Measurements from ENCODE around the gene CCNI2.

The CCNI2 gene

DNA sequence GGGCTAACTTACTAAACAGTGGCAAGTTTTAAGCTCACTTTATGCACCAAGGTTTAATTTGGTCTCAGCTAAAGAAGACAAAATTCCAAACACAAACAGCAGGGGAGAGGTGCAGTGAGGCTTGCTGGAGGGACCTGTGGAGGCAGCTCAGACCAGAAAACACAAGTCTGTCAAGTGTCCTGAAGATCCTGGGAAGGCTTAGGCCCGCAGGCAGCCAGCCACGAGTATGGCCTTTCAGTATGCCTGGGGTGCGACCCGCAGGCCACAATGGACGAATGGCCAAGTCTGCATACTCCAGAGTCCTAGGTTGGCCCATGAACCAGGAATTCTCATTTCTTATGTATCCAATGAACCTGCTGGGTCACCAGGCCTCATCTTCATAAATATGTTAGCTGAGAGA is 9.3 kb downstream of the CCNI2 start:
- peaks cover 31% of the 10 kb centered on the region for H3K4me1 Mint-ChIP-seq (ENCODE audit: low read depth)
- no peak overlapping the region for H3K4me3 Mint-ChIP-seq

DNA sequence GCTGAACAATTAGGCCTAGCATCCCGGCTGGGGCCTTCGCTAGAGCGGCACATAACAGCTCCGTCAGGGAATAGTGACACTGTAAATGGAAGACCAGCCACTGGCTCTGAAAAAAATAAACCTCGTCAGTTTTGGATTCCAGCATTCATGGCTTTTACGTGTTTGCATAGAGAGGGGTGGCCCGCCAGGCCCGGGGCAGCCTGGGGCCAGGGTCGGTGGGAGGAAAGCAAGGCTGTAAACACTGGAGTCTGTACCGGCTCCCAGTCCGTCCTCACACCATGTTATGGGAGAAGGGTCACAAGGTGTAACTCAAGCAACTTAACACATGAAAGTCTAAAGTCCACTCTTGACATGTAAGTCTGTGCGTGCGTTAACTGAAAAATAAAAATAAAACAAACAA is 11.2 kb downstream of the CCNI2 start:
- H3K27me3 Mint-ChIP-seq (ENCODE audit: low read depth) = no peaks in the 10 kb centered on the region
- no peaks in the 10 kb centered on the region for H3K9me3 Mint-ChIP-seq
- H3K36me3 Mint-ChIP-seq (ENCODE audit: low read depth) = peaks cover 17% of the 10 kb centered on the region
- peaks cover 15% of the 10 kb centered on the region for H3K4me1 Mint-ChIP-seq (ENCODE audit: low read depth)
- no peak overlapping the region for H3K27ac Mint-ChIP-seq
- H3K4me3 Mint-ChIP-seq = no peak overlapping the region

More for the DNA sequence above, 9.3 kb downstream of the CCNI2 start:
- Mint-ChIP-seq H3K27ac (no peak overlapping the region), H3K27me3 (ENCODE audit: low read depth) (no peaks in the 10 kb centered on the region), H3K9me3 (no peaks in the 10 kb centered on the region), H3K36me3 (ENCODE audit: low read depth) (peaks cover 23% of the 10 kb centered on the region)

DNA sequence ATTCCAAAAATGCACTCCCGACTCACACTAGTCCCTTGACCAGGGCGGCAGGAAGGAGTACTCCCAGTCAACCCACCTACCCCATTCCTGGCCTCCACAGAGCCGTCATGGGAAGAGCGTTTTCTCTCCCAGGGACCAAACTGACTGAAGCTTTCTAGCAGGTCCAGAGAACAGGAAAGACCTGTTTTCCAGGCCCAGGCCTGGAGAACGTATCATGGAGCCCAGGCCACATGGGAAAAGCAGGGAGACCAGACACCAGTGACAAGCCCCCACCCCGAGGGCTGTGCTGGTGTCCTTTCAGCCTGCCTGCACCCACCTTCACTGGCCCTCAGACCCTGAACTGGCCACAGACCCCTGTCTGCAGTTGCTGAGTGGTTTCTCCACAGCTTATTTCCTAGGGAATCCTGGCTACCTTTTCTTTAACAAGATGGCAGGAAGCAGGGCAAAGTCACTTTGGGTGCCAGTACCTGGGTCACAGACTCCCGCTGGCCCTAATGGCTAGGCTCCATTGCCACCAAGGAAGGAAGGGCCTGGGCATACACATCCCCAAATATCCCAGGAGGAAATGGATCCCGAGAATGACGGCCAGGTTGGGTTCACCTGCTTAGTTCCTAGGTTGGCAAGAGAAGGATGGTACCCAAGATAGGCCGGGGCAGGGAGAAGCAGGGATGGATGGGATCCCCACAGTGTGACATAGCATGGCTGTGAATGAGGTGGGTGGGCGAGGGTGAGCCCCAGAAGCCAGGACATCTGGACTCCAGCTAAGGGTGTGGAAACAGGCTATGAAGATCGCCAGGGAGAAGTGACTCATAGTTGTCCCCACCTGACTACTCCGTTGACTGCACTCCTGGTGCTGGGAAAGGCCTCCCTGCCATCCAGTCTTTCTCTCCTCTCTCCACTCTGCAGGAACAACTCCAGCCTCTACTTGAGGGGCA is 12.2 kb downstream of the CCNI2 start:
- Mint-ChIP-seq H3K27me3 (ENCODE audit: low read depth) (no peaks in the 10 kb centered on the region), H3K4me1 (ENCODE audit: low read depth) (peaks cover 11% of the 10 kb centered on the region), H3K36me3 (ENCODE audit: low read depth) (peaks cover 17% of the 10 kb centered on the region), H3K9me3 (no peaks in the 10 kb centered on the region), H3K4me3 (no peak overlapping the region), H3K27ac (no peak overlapping the region)

DNA sequence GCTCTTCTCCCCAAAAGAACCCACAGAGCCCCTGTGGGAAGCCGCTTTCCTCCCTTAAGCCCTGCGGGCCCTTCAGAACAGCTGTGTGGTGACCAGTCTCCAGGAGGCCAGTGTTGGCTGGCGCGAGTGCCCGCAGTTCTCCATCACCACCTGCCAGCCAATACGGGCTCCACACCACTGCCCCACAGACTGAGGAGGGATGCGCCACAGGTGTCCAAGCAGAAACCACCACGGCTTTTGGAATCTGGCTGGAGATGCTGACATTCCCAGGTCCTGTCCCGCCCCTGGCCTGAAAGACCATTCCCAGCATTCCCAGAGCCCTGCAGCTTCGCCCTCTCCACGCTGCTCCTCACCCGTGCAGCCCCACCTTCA is 12.8 kb downstream of the CCNI2 start:
- no peak overlapping the region for H3K27ac Mint-ChIP-seq
- peaks cover 17% of the 10 kb centered on the region for H3K36me3 Mint-ChIP-seq (ENCODE audit: low read depth)
- peaks cover 5% of the 10 kb centered on the region for H3K4me1 Mint-ChIP-seq (ENCODE audit: low read depth)
- H3K4me3 Mint-ChIP-seq = no peak overlapping the region
- no peaks in the 10 kb centered on the region for H3K27me3 Mint-ChIP-seq (ENCODE audit: low read depth)
- H3K9me3 Mint-ChIP-seq = no peaks in the 10 kb centered on the region

DNA sequence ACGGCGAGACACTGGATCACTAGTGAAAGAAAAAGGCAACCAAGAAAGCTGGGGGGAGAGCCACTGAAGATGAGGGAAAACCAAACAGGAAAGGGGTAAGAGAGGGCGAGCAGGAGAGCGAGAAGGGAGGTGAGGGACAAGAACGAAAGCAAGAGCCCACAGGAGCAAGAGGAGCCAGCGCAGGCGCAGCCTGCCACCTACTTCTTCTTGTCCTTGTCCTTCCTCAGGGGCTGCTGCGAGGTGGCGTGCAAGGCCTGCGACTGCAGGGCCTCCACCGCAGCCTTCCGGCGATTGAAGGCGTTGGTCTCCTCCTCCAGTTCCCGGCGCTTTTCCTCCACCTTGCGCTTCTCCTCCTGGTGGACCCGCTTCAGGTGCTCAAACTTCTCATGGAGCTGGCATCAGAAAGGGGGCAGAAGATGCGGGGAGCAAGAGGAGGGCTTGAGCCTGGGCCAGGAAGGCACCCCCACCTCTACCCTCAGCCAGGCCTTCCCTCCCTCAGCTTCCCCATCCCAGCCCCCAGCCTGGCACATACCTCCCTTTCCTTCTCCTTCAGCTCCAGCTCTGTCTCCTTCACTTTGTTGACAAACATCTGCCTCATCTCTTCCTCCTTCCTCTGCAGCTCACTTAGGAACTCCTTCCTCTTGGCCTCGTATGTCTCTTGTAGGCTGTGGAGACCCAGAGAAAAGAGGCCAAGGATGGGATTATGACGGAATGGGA is 13.5 kb downstream of the CCNI2 start:
- no peaks in the 10 kb centered on the region for H3K27me3 Mint-ChIP-seq (ENCODE audit: low read depth)
- peaks cover 17% of the 10 kb centered on the region for H3K36me3 Mint-ChIP-seq (ENCODE audit: low read depth)
- no peaks in the 10 kb centered on the region for H3K9me3 Mint-ChIP-seq
- peaks cover 2% of the 10 kb centered on the region for H3K4me1 Mint-ChIP-seq (ENCODE audit: low read depth)
- peak overlapping the region; percentile 12 for H3K27ac Mint-ChIP-seq
- H3K4me3 Mint-ChIP-seq = no peak overlapping the region

DNA sequence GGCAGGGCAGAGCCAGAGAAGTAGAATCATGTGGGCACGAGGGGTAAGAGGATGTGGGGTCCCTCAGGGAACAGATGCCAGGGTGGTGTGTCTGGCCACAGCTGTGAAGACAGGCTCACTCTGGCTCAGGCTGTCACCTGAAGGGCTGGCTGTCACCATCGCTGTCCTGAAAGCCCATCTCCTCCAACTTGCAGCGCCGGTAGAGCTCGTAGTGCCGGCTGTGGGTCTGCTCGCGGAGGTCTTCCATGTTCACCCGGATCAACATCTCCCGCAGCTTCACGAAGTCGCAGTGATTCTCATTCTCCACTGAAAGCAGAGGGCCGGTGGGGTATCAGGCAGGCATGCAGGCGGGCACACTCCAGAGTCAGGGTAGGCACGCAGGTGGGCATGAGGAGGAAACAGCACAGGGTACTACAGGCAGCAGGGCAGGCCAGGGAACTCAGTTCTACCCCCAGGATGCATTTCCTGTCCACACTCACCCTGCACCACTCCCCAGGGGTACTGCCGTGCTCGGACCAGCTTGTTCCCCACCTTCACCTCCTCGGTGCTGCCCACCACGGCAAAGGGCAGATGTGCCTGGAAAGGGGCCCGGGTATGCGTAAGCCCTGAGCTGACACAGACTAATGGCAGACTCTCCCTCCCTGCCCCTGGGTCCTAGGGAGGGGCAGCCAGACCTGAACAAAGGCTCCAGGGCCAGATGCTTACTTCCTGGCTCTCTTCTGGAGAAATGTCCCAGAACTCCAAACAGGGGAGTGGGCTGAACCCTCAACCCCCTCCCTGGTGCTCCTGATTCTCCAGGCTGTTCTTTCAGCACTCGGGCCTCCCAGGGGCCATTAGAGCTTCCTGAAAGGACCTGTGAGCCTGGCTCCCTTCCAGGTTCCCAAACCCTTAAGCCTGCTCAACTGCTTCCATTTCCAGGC is 14.4 kb downstream of the CCNI2 start:
- H3K27me3 Mint-ChIP-seq (ENCODE audit: low read depth) = no peaks in the 10 kb centered on the region
- no peaks in the 10 kb centered on the region for H3K9me3 Mint-ChIP-seq
- no peak overlapping the region for H3K4me3 Mint-ChIP-seq
- H3K4me1 Mint-ChIP-seq (ENCODE audit: low read depth) = peaks cover 2% of the 10 kb centered on the region
- H3K36me3 Mint-ChIP-seq (ENCODE audit: low read depth) = peaks cover 14% of the 10 kb centered on the region
- H3K27ac Mint-ChIP-seq = no peak overlapping the region

DNA sequence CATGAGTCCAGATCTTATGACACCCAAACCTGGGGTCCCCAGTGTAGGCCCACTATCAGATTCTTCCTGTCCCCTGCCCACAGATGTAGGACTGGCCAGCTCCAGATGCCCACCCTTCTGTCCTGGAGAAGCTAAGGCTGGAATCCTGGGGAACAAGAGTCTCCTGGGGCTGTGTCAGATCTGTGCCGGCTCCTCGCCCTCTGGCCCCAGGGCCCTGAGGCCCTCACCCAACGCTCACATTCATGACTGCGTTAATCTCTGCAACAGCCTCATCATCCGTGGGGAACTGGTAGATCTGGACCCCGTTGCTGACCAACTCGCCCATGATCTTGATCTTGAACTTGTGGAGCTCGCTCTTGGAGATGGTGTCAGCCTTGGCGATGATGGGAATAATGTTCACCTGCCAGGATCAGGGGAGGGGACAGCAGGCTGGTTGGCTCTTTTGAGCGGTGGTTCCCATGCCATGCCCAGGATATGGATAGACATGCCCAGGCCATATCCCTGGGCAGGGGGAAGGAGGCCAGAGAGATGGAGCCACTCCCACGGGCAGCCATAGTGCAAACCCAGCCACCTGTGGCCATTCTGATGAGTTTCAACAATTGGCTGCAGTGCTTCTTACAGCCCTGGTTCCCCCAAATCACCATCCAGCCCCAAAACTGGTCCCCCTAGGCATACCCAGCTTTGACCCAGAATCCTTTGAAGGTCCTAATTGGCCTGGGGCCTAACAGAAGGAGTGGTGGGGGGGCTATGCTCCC is 15.2 kb downstream of the CCNI2 start:
- Mint-ChIP-seq H3K36me3 (ENCODE audit: low read depth) (peaks cover 14% of the 10 kb centered on the region), H3K4me1 (ENCODE audit: low read depth) (peaks cover 3% of the 10 kb centered on the region)

DNA sequence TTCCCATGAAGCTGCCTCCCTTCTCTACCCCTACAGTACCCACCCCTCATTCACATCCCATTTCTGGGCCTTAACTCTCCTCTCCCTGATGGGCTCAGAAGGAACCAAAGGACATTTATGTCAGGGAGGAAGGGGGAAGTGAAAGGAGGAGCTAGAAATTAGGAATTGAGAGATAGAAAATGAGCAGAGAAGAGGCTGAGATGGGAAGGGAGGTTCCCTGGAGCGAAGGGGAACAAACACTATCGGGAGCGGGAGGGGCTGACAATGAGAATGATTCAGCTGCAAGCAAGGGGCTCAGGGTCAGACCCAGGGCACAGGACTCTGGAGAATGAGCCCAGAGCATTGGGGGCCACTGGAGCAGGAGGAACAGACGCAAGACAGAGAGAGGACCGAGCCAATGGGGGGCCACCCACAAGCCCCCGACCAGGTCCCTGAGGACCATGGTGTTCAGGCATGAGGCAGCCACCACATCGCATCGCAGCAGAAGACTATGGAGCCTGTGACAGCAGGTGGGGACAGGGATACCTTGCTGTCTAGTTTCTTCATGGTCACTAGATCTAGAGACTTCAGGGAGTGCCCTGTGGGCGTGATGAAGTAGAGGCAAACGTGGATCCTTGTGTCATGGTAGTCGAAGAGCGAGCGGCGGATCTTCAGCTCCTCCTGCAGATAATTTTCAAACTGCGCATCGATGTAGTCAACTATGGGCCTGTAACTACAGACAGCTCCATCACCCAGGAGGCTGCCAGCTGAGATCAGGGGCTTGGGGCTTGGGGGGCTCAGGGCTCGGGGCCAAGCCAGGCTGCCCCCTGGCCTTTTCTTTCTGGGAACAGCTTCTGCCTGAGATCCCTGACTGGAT is 16.2 kb downstream of the CCNI2 start:
- Mint-ChIP-seq H3K27ac (no peak overlapping the region), H3K4me3 (no peak overlapping the region), H3K36me3 (ENCODE audit: low read depth) (peaks cover 14% of the 10 kb centered on the region), H3K9me3 (no peaks in the 10 kb centered on the region), H3K27me3 (ENCODE audit: low read depth) (no peaks in the 10 kb centered on the region), H3K4me1 (ENCODE audit: low read depth) (peaks cover 8% of the 10 kb centered on the region)

More for the DNA sequence above, 15.2 kb downstream of the CCNI2 start:
- Mint-ChIP-seq H3K27ac (no peak overlapping the region), H3K27me3 (ENCODE audit: low read depth) (no peaks in the 10 kb centered on the region), H3K9me3 (no peaks in the 10 kb centered on the region), H3K4me3 (no peak overlapping the region)

DNA sequence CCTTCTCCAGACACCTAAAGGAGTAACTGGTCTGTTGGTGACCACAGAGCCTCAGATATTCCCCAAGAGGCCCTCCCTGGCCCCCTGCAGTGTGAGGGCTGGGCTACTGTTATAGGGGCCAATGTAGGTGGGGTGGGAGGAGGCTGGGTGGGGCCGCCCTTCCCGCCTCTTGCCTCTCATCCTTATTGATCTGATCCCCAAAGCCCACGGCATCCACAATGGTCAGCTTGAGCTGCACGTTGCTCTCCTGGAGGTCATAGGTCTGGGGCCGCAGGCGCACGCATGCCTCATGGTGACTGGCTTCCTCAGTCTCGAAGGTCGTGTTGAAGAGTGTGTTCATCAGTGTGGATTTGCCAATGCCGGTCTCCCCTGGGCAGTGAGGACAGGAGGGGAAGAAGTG is 16.8 kb downstream of the CCNI2 start:
- H3K27ac Mint-ChIP-seq = no peak overlapping the region

DNA sequence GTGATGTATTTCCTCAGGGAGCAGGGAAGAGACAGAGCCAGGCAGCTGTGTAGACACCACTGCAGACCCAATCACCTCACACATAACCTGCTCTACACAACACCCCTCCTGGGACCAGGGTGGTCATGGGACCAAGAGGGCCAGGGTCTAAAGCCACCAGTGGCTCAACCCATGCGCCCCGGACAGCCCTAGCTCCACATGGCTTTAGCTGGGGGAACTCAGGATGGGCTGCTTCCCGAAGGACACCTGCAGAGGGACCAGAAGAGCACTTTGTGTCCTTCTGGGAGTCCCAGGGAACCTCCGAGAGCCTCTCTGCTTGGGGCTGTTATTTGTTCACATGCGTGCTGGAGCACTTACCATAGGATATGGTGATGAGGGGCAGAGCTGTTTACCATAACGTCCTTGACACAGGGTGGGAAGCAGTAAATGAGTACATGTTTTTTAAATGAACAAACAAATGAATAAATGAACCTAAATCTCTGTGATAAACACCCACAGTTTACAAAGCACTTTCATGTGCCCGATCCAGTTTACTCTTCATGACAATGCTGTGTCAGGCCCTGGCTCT is 17.5 kb downstream of the CCNI2 start:
- no peak overlapping the region for H3K4me3 Mint-ChIP-seq
- H3K9me3 Mint-ChIP-seq = no peaks in the 10 kb centered on the region
- H3K27me3 Mint-ChIP-seq (ENCODE audit: low read depth) = no peaks in the 10 kb centered on the region
- H3K36me3 Mint-ChIP-seq (ENCODE audit: low read depth) = peaks cover 12% of the 10 kb centered on the region
- no peak overlapping the region for H3K27ac Mint-ChIP-seq
- peaks cover 10% of the 10 kb centered on the region for H3K4me1 Mint-ChIP-seq (ENCODE audit: low read depth)

More for the DNA sequence above, 16.8 kb downstream of the CCNI2 start:
- no peaks in the 10 kb centered on the region for H3K27me3 Mint-ChIP-seq (ENCODE audit: low read depth)
- peaks cover 13% of the 10 kb centered on the region for H3K36me3 Mint-ChIP-seq (ENCODE audit: low read depth)
- H3K4me1 Mint-ChIP-seq (ENCODE audit: low read depth) = peaks cover 10% of the 10 kb centered on the region
- no peak overlapping the region for H3K4me3 Mint-ChIP-seq
- no peaks in the 10 kb centered on the region for H3K9me3 Mint-ChIP-seq

DNA sequence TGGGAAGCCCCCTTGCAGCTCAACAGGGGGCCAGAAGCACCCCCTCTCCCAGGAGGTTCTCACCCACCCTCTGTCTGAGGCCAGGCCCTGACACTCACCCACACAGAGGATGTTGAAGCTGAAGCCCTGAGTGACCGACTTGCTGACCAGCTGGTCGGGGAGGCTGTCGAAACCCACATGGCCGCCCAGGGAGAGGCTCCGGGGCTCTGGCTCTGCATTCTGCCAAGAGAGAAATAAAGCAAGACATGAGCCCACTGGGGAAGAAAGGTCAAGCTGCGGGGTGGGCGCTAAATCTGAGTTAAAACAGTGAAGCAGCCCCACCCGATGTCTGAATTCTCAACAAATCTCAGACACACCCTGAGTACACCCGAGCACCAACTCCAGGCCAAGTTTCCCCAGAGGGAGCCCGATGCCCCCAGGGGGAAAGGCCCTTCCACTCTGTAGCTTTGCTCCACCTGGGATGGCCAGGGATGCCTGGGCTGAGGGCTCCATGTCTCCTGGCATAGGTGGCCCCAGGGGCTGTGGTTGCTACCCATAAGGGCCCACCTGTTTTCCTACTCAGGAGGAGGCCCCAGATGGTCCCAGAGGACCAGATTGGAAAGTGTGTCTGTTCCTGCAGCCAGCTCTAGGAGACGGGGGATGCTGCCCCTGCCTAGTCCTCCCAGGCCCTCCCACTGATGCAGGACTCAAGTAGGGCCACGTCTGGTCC is 18.2 kb downstream of the CCNI2 start:
- Mint-ChIP-seq H3K27me3 (ENCODE audit: low read depth) (no peaks in the 10 kb centered on the region), H3K36me3 (ENCODE audit: low read depth) (peaks cover 7% of the 10 kb centered on the region), H3K27ac (no peak overlapping the region), H3K4me1 (ENCODE audit: low read depth) (peaks cover 10% of the 10 kb centered on the region), H3K9me3 (no peaks in the 10 kb centered on the region), H3K4me3 (no peak overlapping the region)

DNA sequence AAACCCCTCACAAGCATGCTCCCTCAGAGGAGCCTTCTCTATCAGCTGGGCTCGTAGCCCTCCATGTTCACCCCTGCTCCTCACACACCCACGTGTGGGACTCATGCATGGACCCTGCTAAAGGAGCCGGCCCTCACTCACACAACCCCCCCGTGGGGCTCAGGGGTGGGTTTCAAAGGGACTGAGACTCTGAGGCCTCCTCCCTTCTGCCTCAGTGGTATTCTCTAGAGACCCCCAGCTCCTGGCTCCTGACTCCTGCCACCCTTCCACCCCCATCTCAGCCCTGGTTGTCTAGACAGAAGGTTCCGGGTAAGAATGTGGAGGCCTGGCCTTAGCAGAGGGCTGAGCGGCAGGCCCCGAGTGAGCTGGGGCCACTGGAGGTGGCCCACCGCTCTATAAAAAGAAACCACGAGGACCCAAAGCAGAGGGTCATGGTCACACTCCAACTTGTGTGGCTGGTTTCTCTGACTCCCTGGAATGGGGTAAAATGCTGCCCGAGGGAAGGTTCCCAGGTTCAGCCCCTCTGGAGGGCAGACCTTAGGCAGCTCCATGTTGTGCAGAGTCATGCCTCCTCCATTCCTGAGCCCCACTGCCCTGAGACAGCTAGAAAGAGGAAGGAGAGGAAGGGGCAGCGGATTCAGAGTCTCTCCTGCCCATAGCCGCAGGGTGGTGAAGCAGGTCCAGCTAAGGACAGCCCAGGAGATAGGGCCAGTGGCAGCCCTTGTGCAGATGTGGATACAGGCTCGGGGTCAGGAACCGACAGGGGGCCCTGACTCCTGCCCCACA is 19.0 kb downstream of the CCNI2 start:
- Mint-ChIP-seq H3K4me3 (no peak overlapping the region), H3K27ac (no peak overlapping the region), H3K9me3 (no peaks in the 10 kb centered on the region), H3K27me3 (ENCODE audit: low read depth) (no peaks in the 10 kb centered on the region), H3K4me1 (ENCODE audit: low read depth) (peaks cover 10% of the 10 kb centered on the region), H3K36me3 (ENCODE audit: low read depth) (peaks cover 5% of the 10 kb centered on the region)
